ENCODE data around the gene PLPP7.

DNA sequence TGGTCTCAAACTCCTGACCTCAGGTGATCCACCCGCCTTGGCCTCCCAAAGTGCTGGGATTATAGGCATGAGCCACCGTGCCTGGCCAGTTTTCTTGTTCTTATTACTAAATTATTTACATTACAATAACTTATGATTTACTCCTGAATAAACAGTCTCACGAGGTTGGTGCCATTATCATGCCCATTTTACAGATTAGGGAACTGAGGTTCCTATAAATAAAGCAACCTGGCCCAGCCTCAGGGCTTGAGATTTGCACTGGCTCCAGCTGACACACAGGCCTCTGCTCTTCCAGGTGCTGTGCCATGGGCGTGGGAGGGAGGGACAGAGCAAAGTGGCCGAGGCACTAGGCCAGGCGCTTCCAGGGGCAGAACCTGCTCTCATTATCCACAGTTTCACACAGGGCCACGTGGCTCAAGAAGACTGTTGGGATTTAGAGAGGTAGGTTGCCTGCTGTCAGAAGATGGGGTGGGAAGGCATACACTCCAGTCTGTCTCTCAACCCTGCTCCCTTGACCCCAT, 2.3 kb downstream of the PLPP7 start:
- TF ChIP-seq, protein P1, sequence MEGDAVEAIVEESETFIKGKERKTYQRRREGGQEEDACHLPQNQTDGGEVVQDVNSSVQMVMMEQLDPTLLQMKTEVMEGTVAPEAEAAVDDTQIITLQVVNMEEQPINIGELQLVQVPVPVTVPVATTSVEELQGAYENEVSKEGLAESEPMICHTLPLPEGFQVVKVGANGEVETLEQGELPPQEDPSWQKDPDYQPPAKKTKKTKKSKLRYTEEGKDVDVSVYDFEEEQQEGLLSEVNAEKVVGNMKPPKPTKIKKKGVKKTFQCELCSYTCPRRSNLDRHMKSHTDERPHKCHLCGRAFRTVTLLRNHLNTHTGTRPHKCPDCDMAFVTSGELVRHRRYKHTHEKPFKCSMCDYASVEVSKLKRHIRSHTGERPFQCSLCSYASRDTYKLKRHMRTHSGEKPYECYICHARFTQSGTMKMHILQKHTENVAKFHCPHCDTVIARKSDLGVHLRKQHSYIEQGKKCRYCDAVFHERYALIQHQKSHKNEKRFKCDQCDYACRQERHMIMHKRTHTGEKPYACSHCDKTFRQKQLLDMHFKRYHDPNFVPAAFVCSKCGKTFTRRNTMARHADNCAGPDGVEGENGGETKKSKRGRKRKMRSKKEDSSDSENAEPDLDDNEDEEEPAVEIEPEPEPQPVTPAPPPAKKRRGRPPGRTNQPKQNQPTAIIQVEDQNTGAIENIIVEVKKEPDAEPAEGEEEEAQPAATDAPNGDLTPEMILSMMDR (IDR thresholded peaks at IDR 0.05; ENCODE audit: low read depth, low read length) = no peak
- TF ChIP-seq POLR2A (IDR thresholded peaks at IDR 0.05; ENCODE audit: extremely low read depth, insufficient read length) (no peak), MYC (IDR thresholded peaks at IDR 0.05; ENCODE audit: low read depth, low read length) (no peak)
